KBM-7 (cell line): ENCODE results near the gene CPSF4L.

ENCODE experiments used
- DNase-seq: peaks from one replicate; pipeline ENCODE4 v3.0.0-alpha.2; 2015
- in situ Hi-C: fragments of 300-500 bp; cut with MboI; formaldehyde crosslinking; loops from 2 replicates; pipeline ENCODE4 v1.14.3; 2020; ENCODE audit warnings: low sequenced_read_pairs, low pct_unique_long_range_greater_than_20kb, mixed read lengths

CPSF4L gene

DNA sequence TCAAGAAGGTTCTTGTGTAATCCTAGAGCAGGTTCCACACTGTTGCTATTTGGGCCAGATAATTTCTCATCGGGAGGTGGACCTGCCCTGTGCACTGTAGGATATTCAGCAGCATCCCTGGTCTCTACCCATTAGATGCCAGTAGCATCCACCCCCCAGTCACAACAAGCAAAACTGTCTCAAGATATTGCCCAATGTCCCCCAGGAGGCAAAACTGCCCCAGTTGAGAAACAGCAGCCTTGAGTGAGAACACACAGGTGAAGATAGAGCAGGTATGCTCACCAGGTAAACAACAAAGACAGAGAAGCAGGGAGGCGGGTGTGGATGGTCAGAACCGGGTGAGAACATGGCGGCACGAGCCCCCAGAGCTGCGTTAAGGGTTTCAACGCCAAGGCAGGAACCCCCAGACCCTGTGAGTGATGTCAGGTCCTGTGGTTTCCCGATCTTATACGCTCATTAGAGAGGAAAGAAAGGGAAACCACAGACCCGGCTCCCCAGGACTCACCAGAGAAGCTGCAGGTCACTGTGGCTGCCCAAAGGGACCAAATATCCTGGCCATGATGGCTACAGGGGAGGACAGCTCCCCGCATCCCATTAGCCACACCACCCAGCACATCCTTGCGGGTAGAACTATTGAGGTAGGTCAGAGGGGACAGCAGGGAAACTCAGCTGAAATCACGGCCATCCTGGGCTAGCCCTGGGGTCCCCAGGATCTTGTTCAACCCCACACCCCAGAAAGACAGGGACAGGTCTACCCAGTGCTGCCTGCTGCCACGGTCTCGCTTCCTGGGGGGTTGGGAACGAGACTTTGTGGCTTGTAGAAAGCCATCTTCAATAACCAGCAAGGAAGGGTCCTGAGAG is 28.9 kb upstream of the CPSF4L start:
- in situ Hi-C loops = no loop called here
- no peak for DNase-seq

DNA sequence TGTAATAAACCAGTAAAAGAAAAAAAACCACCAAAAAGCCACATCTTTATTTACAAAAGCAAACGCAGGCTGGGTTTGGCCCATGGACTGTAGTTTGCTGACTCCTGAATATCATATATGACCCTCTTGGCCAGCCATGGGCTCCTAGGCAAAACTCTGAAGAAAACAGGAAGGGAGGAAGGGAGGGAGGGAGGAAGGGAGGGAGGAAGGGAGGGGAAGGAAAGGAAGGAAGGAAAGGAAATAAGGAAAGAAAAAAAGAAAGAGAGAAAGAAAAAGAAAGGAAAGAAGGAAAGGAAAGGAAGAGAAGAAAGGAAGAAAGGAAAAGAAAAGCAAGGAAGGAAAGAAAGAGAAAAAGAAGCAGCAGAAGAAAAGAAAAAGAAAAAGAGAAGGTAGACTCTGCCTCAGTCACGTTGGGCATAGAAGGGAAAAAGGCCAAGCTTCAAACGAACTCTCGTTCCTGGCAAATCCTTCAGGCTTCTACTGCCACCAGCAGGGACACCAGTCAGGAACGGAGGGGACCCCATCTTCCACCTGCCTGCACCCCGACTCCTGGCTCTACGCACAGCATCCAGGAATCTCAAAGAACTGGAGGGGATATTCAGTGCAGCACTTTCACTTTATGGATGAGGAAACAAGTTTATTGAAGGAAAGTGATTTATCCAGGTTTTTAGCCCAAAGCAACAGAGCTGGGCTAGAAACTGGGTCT is 28.0 kb upstream of the CPSF4L start:
- in situ Hi-C loops = no loop called here

DNA sequence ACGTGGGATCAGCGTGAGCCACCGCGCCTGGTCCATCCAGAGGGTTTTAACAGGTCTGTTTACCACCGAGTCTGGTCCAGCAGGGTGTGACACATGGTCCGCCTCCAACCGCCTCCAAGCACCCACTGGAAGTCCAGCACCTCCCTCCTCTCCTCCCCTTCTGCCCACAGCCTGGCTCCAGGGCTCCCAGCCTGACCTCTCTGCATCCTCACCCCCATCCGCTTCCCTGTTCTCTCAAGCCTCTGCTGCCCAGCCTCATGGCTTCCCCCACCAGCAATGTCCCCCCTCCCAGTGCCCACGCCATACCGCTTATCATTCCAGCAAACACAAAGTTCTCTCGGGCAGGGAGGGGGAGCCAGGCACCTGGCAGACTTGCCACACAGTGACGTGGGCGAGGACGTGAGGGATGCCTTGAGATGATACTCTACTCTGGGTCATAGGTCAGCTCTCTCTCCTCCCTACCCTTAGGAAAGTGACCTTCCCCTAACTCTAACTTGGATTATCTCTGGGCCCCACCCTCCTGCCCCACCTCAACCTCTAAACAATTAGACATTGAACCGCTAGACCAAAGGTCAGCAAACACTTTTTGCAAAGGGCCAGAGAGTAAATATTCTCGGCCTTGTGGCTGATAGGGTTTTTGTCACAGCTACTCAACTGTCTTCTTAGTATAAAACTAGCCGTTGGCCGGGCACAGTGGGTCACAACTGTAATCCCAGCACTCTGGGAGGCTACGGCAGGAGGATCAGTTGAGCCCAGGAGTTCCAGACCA is 27.0 kb upstream of the CPSF4L start:
- in situ Hi-C loops = no loop called here

More for the DNA sequence above, 28.0 kb upstream of the CPSF4L start:
- DNase-seq = no peak

DNA sequence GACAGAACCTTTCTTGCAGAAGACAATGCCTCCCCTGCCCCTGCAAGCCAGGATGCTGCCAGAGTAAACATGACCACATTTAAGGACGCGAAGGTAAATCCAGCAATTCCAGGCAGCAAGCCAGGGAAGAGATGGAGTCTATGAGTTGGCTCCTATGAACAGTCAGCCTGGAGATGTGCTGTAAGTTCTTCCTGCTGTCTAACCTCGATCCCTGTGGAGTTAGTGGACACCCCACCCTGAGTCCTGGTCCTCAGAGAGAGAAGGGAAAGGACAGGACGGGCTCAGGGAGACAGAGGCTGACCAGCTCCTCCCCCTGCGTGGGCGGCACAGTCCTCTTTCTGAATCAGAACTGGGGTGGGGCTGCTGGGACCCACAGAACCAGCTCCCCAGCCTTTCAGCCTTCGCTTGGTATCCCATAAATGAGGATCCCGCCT is 25.2 kb upstream of the CPSF4L start:
- in situ Hi-C loops = no loop called here
- no peak for DNase-seq

More for the DNA sequence above, 27.0 kb upstream of the CPSF4L start:
- DNase-seq = no peak

DNA sequence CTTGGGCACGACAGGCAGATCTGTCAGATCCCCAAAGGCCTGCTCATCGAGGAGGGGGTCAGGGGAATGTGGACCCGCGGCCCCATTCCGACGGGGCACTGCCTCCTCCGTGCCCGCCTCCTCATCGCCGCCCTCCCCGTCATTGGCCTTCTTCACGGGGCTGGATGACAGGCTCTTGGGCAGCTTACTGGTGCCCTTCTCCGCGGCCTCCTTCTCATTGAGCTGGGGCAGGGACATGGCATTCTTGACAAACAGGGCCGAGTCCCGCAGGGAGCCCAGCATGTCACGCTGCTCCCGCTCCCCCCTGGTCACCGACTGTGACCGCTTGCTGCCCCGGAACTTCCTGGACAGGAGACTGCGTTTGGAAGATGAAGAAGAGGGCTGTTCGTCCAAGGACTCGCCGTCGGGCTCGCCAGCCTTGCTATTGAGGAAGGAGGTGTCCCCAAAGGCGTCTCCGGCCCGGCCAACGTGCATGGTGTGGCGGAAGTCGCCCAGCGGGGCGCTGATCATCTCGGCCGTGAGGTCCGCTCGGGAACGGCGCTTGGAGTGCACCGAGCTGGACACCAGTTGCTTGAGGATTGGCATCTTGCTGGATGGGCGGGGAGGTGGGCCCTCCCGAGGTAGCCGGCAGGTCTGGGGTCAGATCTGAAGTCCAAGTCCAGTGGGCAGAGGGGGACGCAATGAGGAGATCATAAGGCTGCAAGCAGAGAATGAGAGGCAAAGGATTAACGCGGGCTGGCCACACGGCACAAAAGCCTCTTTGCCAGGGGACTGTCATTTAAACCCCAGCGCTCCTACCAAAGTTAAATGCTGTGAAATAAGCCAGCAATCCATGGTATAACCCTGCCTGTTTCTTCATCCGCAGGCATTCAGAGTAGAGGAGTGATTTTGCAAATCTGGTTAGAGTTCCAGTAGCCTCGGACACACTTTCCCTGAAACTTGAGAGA is 24.5 kb upstream of the CPSF4L start:
- no peak for DNase-seq
- in situ Hi-C loops = no loop called here

DNA sequence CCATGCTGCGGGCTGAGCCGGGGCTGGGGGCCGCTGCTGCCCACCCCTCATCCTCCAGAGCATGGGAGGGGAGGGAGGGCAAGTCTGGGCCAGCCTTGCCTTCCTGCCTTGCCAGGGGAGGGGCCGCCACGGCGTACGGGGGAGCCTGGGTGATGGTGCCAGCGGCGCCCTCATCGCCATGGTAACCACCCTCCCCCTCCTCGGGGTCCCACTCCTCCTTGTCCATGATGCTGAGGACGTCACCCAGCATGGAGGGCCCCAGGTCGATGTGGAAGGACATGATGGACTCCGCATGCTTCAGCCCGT is 23.9 kb upstream of the CPSF4L start:
- in situ Hi-C loops = no loop called here
- DNase-seq = no peak

DNA sequence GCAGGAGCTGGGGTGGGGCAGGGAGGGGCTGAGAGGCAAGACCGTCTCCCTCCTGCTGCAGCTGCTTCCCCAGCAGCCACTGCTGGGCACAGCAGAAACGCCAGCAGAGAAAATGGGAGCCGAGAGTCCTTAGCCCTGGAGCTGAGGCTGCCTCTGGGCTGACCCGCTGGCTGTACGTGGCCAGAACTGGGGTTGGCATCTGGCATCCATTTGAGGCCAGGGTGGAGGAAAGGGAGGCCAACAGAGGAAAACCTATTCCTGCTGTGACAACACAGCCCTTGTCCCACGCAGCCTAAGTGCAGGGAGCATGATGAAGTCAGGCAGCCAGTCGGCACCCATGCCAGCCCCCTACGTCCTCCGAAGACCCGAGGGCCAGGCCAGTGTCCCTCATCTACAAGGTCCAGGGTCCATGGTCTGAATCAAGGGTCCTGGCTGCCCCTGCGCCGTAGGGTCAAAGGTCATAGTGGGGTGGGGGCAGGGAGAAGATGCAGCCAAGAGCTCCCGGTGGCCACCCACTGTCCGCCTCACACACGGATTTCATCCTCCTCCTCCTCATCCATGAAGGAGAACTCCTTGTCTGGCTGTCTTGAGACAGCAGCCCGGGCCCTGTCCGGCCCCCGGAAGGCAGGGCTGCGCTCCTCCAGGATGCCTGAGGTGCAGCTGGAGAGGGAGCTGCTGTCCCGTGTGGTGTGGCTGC is 23.4 kb upstream of the CPSF4L start:
- in situ Hi-C loops = no loop called here
- DNase-seq = no peak

DNA sequence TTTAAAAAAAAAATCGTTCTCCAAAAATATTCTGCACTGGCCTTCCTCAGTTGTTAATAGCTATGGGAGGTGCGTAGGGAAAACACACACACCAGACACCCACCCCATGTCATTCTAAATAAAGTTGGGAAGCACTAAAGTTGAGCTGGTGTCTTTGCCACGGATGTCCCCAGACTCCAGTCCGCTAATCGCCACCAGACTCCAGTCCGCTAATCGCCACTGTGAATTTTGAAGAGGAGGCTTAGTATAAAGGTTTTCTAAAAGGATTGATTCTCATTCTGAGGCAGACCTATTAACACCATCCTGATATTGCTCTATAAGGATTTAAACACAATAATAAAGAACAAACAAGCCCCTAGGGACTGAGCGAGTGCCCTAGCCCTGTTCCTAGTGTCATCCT is 22.7 kb upstream of the CPSF4L start:
- in situ Hi-C loops = no loop called here

DNA sequence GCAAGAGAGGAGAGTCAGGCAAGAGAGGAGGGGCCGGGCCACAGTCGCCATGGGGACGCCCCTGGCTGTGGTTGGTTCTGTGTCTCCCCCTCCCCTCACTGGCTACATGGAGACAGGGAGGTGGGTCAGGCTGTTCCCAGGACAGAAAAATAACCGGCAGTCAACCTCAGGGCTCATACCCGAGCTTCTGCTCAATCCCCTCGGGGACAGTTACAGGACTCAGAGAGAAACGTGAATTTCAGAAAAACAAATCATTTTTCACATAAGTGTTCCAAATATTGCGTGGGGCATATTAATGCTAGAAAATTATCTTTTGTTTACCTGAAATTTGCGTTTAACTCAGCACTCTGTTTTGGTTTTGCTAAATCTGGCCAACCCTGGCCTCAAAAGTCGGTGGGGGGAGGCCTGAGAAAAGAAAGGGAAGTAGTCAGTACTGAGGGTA is 22.2 kb upstream of the CPSF4L start:
- in situ Hi-C loops = no loop called here
- DNase-seq = no peak

More for the DNA sequence above, 22.7 kb upstream of the CPSF4L start:
- no peak for DNase-seq

DNA sequence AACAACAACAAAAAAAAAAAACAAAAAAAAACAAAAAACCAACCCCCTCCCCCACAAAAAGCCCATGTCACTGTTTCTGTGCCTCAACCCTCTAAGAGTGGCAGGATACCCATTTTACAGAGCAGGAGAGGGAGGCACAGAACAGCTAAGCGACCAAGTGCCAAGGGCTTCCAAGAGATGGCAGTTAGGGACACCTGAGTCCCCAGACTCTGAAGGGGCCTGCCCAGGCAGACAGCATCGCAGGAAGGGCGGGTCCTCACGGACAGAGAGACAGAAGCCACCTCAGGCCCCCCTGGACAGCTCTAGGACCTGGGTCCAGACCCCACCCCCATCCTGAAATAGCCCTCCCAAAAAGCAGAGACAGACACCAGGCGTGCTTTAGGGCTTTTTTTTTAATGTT is 21.6 kb upstream of the CPSF4L start:
- DNase-seq = no peak
- in situ Hi-C loops = no loop called here

DNA sequence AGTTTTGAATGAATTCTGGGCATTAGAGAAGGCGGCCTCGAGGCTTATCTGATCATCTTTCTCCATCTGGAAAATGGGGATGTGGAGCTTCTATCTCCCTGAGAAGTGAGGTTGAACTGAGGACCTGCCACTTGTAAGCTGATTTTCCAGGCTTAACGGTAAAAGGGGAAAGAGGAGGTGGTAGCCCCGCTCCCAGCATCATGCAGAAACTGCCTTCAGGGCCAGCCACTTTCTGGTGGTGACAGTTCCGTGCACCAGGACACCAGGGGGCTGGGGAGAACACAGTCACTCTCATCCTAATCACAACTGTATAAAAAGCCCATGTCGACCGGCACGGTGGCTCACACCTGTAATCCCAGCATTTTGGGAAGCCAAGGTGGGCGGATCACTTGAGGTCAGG is 20.9 kb upstream of the CPSF4L start:
- DNase-seq = no peak
- in situ Hi-C loops = no loop called here

DNA sequence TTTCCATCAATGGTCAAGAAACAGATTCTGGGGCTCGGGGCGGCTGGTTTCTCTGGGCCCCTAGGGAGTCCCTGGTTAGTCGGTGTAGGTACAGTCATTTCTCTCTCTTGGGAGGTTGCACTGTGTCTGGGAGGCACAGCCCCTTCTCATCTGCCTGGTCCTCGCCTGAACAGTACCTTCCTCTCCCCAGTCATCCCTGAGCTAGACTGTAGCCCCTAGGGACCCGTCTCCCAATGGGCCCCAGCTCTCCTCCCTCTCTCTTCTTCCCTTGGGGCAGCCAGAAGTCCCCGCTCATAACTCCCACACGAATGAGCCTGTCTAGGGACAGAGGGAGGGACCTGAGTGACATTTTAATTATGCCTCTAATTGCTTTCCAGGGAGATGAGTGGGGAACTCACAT is 20.2 kb upstream of the CPSF4L start:
- in situ Hi-C loops = no loop called here
- DNase-seq = no peak

DNA sequence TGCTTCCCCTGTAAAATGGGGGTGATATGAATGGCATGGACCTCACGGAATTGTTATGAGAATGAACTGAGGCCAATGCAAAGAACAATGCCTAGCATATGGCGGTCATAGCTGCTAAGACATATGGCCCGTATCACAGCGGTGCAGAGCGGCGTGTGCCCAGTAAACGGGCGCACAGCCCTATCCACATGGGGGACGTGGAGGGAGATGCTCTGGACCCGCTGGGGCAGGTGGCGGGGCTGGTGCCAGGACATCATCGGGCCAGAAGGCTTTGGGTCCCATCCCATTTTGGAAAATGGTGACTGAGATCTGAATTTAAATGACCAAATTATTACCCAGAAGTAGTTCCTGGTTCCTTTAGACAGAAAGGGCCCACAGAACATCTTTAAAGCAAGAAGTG is 18.5 kb upstream of the CPSF4L start:
- DNase-seq = no peak
- in situ Hi-C loops = no loop called here

DNA sequence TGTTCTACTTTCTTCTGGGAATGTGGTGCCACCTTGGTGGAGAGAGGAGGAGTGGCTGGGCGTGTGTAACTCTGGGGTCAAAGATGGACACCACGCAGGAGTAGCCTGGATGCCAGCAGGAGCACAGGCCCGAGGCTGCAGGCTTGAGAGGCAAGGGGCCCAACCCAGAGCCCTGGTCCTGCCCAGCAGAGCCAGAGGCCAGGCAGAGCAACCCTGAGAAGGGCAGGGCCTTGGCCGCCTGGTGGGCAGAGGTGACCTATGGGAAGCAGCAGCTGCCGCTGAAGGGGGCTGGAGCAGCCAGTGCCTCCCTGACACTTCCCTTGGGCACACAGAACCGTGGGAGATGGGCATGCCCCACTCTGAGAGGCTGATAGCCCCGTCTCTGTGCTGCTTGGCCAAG is 18.0 kb upstream of the CPSF4L start:
- DNase-seq = no peak
- in situ Hi-C loops = no loop called here

DNA sequence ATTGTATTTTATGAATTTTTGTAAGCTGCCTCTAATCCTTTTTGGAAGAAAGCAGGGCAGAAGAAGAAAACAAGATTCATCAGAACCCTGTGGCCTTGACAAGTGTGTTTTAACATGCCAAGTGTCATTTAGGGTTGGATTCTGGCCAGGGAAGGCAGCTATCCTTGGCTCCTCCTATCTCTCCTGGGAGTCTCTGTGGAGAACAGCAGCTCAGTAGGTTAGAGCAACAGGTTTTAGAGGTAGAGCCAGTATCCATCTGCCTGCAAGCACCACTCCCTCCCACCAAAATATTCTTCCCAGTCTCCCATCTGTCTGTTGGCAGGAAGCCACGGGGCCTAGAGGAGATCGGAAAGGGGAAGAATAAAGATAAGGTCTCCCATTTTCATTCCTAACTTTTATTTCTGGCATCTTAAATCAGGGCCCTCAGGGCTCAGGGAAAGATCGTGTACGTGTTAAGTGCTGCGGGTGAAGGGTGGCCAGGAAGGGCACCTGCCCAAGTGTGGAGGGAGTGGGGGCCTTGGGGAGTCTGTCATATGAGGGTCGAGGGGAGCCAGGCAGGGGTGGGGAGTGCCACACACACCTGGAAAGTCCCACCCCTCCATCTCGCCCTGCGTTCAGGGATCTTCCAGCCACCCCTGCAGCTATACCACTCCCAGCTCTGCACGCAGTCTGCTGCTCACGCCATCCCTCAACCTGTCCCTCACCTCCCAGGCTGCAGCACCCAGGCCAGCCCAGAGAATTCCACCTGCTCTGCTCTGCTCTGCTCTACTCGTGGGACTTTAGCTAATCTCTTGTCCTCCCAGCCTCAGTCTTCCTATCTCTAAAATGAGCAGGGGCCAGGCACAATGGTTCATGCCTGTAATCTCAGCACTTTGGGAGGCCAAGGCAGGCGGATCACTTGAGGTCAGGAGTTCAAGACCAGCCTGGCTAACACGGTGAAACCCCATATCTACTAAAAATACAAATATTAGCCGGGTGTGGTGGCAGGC is 17.1 kb upstream of the CPSF4L start:
- in situ Hi-C loops = no loop called here
- peak; percentile 9 for DNase-seq

DNA sequence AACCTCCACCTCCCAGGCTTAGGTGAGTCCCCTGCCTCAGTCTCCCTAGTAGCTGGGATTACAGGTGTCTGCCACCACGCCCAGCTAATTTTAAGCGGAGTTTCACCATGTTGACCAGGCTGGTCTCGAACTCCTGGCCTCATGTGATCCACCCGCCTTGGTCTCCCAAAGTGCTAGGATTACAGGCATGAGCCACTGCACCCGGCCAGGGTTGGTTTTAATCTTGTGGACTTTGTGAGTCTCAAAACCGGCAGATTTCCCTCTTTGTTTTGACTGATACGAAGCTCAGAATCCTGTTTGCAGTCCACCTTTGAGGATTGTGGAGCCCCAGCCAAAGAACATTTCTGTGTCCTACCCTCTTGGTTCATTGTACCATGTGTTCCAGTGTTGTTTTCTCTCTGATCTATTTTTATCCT is 16.4 kb upstream of the CPSF4L start:
- in situ Hi-C loops = no loop called here
- DNase-seq = no peak

DNA sequence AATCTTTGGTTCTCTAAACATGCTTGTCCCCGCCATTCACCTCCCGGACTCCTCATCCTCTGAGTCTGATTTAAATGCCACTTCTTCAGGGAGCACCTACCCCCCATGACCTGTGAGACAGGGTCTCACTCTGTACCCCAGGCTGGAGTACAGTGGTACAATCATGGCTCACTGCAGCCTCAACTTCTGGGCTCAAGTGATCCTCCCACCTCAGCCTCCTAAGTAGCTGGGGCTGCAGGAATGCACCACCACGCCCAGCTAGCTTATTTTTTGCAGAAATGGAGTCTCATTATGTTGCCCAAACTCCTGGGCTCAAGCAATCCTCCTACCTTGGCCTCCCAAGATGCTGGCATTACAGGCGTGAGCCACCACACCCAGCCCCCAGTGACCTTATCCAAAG is 12.8 kb upstream of the CPSF4L start:
- in situ Hi-C loops = loop anchor here (25.0 kb wide), 2 partner anchors 88 to 712 kb away; no protein-coding TSS in a partner anchor

More for the DNA sequence above, 12.8 kb upstream of the CPSF4L start:
- DNase-seq = no peak
